Stomach (tissue), 4 donors: ENCODE results near the gene UBE2Q2.
"Not testable (repeated sequence)": the region's sequence is repeated elsewhere in the genome, so short reads cannot be mapped to it uniquely, and the experiment has no call there.

Experiments
- CTCF ChIP-seq, 7 experiments: fragments of 450-650 bp in 4 of 7; fragments of 200-600 bp in 3 of 7; sonication (generic) in 3 of 7; IDR thresholded peaks; one replicate each; pipeline ENCODE4 v1.5.1; 2016 to 2019; ENCODE audit warnings: antibody characterized with exemption in 7 of 7, control low read depth in 2 of 7, mild to moderate bottlenecking in 1 of 7
- EP300 ChIP-seq: sonication (generic); formaldehyde crosslinking; IDR thresholded peaks from one replicate; pipeline ENCODE4 v1.6.1; 2017; ENCODE audit warnings: antibody characterized with exemption
- POLR2A ChIP-seq, 4 donors: fragments of 450-650 bp; IDR thresholded peaks; one replicate each; pipeline ENCODE4 v1.6.1; 2016; ENCODE audit warnings: antibody characterized with exemption in 4 of 4, control low read depth in 2 of 4, mild to moderate bottlenecking in 1 of 4, moderate library complexity in 1 of 4
- POLR2AphosphoS5 ChIP-seq, 3 donors: sonication (generic); formaldehyde crosslinking; IDR thresholded peaks; one replicate each; pipeline ENCODE4 v1.6.1; 2016; ENCODE audit warnings: antibody characterized with exemption in 3 of 3

GRCh38 chr15:75910355-75910754 is 67.1 kb downstream of the UBE2Q2 start:
- not testable (repeated sequence) for TF ChIP-seq POLR2AphosphoS5 (IDR thresholded peaks at IDR 0.05); POLR2A (IDR thresholded peaks at IDR 0.05); CTCF (IDR thresholded peaks at IDR 0.05); EP300
